Loucy (cell line): ENCODE results near the gene VWC2L.

ENCODE experiments used
- CTCF ChIP-seq: fragments of 200-600 bp; sonication (generic); conservative IDR thresholded peaks from 2 replicates; pipeline ENCODE4 v1.5.1; 2014; ENCODE audit warnings: mild to moderate bottlenecking, antibody characterized with exemption, low read length
- EZH2phosphoT487 ChIP-seq: fragments of 200-600 bp; IDR thresholded peaks from 2 replicates; pipeline ENCODE4 v1.6.1; 2018; ENCODE audit warnings: antibody characterized with exemption, mild to moderate bottlenecking, moderate library complexity, borderline replicate concordance

- TF ChIP-seq CTCF (no peak), EZH2phosphoT487 (no peak)
Observed at GRCh38 chr2:214492608-214493007, 81.8 kb downstream of the VWC2L start.
